HG03457 (cell line): ENCODE measurements around the gene HDAC7.
A peak's percentile ranks its signal among the peaks of the same experiment; 100 is the strongest.

Experiments used
- ATAC-seq: cut with Tn5 transposase; IDR thresholded peaks from one replicate; pipeline ENCODE4 v1.9.1; 2021; ENCODE audit warnings: moderate number of reproducible peaks; ENCODE audit not compliant: unreplicated experiment

The HDAC7 gene

GRCh38 chr12:47769234-47770085 lies 50.2 kb downstream of the HDAC7 start:
- ATAC-seq: no peak

- no peak for ATAC-seq
Observed at GRCh38 chr12:47768323-47768811, 51.3 kb downstream of the HDAC7 start.

- no peak for ATAC-seq
Observed at GRCh38 chr12:47767216-47767724, 52.4 kb downstream of the HDAC7 start.

GRCh38 chr12:47766502-47767215 lies 53.0 kb downstream of the HDAC7 start:
- ATAC-seq: no peak

- ATAC-seq: no peak
Observed at GRCh38 chr12:47763481-47764346, 56.0 kb downstream of the HDAC7 start.

- ATAC-seq: no peak
Observed at GRCh38 chr12:47762850-47763465, 56.7 kb downstream of the HDAC7 start.

GRCh38 chr12:47758834-47759690 lies 60.6 kb downstream of the HDAC7 start, which contains the start of gene RAPGEF3:
Gene RAPGEF3 (minus strand): TSS chr12:47758880. CDS start chr12:47758556, 324 bp downstream.
- peak; percentile 43 for ATAC-seq

- ATAC-seq: no peak
Observed at GRCh38 chr12:47758584-47758833, 61.2 kb downstream of the HDAC7 start.

GRCh38 chr12:47757840-47758583 lies 61.7 kb downstream of the HDAC7 start:
- no peak for ATAC-seq

- no peak for ATAC-seq
Observed at GRCh38 chr12:47757364-47757839, 62.3 kb downstream of the HDAC7 start.

- peak; percentile 77 for ATAC-seq
Observed at GRCh38 chr12:47755655-47756562, 63.8 kb downstream of the HDAC7 start.

- ATAC-seq: peak; percentile 22
Observed at GRCh38 chr12:47754881-47755280, 64.8 kb downstream of the HDAC7 start.

- no peak for ATAC-seq
Observed at GRCh38 chr12:47754126-47754525, 65.6 kb downstream of the HDAC7 start.

- no peak for ATAC-seq
Observed at GRCh38 chr12:47753021-47754001, 66.4 kb downstream of the HDAC7 start.

- no peak for ATAC-seq
Observed at GRCh38 chr12:47752552-47752951, 67.2 kb downstream of the HDAC7 start.

GRCh38 chr12:47752121-47752520 lies 67.6 kb downstream of the HDAC7 start:
- ATAC-seq: no peak

GRCh38 chr12:47751561-47751960 lies 68.1 kb downstream of the HDAC7 start:
- no peak for ATAC-seq
